Neural cell (in vitro differentiated cells): ENCODE measurements around the gene PIP4P1. TPM values are rescaled to one million over a fixed set of nuclear protein-coding genes. Genes with fewer than 3 reads are reported as not detected.
"Not testable (repeated sequence)": the region's sequence is repeated elsewhere in the genome, so short reads cannot be mapped to it uniquely, and the experiment has no call there.

Experiments
- H2AFZ ChIP-seq: fragments of 200-600, 300-800 bp; sonication (generic), shearing (Covaris generic); 2 replicates; pipeline ENCODE4 v1.6.0; 2014; ENCODE audit warnings: low read depth, mild to moderate bottlenecking, antibody characterized with exemption, low read length, moderate library complexity
- H3F3A ChIP-seq: fragments of 200-600 bp; shearing (Covaris generic); 2 replicates; pipeline ENCODE4 v1.6.1; 2016; ENCODE audit warnings: mild to moderate bottlenecking, moderate library complexity, mixed read lengths, antibody characterized with exemption, low read length; ENCODE audit not compliant: insufficient read depth, poor library complexity, severe bottlenecking
- H3K27ac ChIP-seq: fragments of 200-600, 300-800 bp; sonication (generic), shearing (Covaris generic); 2 replicates; pipeline ENCODE4 v1.5.1; 2014; ENCODE audit warnings: mild to moderate bottlenecking, low read length, moderate library complexity
- H3K27me3 ChIP-seq: fragments of 300-800, 200-600 bp; sonication (generic), shearing (Covaris generic); 2 replicates; pipeline ENCODE4 v1.6.0; 2014; ENCODE audit warnings: mild to moderate bottlenecking, low read depth, low read length, moderate library complexity; ENCODE audit not compliant: insufficient read depth
- H3K36me3 ChIP-seq: fragments of 300-800, 200-600 bp; sonication (generic), shearing (Covaris generic); 2 replicates; pipeline ENCODE4 v1.5.1; 2014; ENCODE audit warnings: mild to moderate bottlenecking, antibody characterized with exemption, low read length, moderate library complexity; ENCODE audit not compliant: insufficient read depth
- H3K4me2 ChIP-seq: fragments of 300-800, 200-600 bp; sonication (generic), shearing (Covaris generic); 2 replicates; pipeline ENCODE4 v1.6.0; 2014; ENCODE audit warnings: mild to moderate bottlenecking, low read length
- H3K4me3 ChIP-seq: fragments of 300-800, 200-600 bp; sonication (generic), shearing (Covaris generic); 2 replicates; pipeline ENCODE4 v1.5.1; 2014; ENCODE audit warnings: mild to moderate bottlenecking, low read length, moderate library complexity
- H3K79me2 ChIP-seq: fragments of 200-600 bp; shearing (Covaris generic); replicated peaks from 2 replicates; pipeline ENCODE4 v1.6.0; 2014; ENCODE audit warnings: mild to moderate bottlenecking, low read length, moderate library complexity; ENCODE audit not compliant: insufficient read depth
- H3K9ac ChIP-seq: fragments of 300-800, 200-600 bp; sonication (generic), shearing (Covaris generic); 2 replicates; pipeline ENCODE4 v1.6.1; 2016; ENCODE audit warnings: mild to moderate bottlenecking, low read length, mixed read lengths
- H3K9me2 ChIP-seq: fragments of 200-600 bp; shearing (Covaris generic); 2 replicates; pipeline ENCODE4 v1.6.1; 2016; ENCODE audit warnings: mild to moderate bottlenecking, low read length, mixed read lengths; ENCODE audit not compliant: insufficient read depth
- H3K9me3 ChIP-seq: fragments of 200-600, 300-800 bp; sonication (generic), shearing (Covaris generic); 2 replicates; pipeline ENCODE4 v1.6.1; 2016; ENCODE audit warnings: mild to moderate bottlenecking, mixed run types, low read length, moderate library complexity, mixed read lengths
- H4K20me1 ChIP-seq: fragments of 200-600 bp; shearing (Covaris generic); 2 replicates; pipeline ENCODE4 v1.6.1; 2016; ENCODE audit warnings: mild to moderate bottlenecking, mixed run types; ENCODE audit not compliant: insufficient read depth
- MXI1 ChIP-seq: fragments of 450-650 bp; conservative IDR thresholded peaks from 2 replicates; pipeline ENCODE4 v1.6.1; 2014; ENCODE audit warnings: antibody characterized with exemption, mild to moderate bottlenecking; ENCODE audit not compliant: poor library complexity, severe bottlenecking
- POLR2AphosphoS5 ChIP-seq: IDR thresholded peaks from 2 replicates; pipeline ENCODE4 v1.6.1; 2012
- RAD21 ChIP-seq: fragments of 450-650 bp; conservative IDR thresholded peaks from 2 replicates; pipeline ENCODE4 v1.6.1; 2014; ENCODE audit warnings: antibody characterized with exemption, mild to moderate bottlenecking, moderate library complexity
- TAF1 ChIP-seq: IDR thresholded peaks from 2 replicates; pipeline ENCODE4 v1.6.1; 2012; ENCODE audit warnings: low read depth
- polyA plus RNA-seq: library from polyadenylated mRNA; depleted of rRNA; stranded (reverse); fragments of >200 nt; gene quantifications from 2 replicates; pipeline ENCODE4 v1.2.3, GENCODE V29; 2014
- TF ChIP-seq, protein P1 (sequence below): IDR thresholded peaks from 2 replicates; pipeline ENCODE4 v1.6.1; 2012; ENCODE audit warnings: borderline replicate concordance

The PIP4P1 gene
- polyA plus RNA-seq, 1 donor from 2014 or later = 77.2 TPM

DNA sequence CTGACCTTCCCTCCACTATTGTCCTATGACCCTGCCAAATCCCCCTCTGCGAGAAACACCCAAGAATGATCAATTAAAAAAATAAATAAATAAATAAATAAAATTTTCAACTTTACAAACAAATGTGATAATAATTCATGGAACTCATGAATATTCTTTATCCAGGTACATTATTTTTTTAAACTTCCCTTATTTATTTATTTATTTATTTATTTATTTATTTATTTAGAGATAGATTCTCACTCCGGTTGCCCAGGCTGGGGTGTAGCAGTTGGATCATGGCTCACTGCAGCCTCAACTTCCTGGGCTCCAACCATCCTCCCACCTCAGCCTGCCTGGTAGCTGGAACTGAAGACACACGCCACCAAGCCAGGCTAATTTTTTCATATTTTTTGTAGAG, 46.3 kb upstream of the PIP4P1 start:
- not testable (repeated sequence) for H3K4me3 ChIP-seq, H2AFZ ChIP-seq, H3K27me3 ChIP-seq, H3F3A ChIP-seq, H3K36me3 ChIP-seq, H3K9ac ChIP-seq, H3K9me3 ChIP-seq, H4K20me1 ChIP-seq, H3K79me2 ChIP-seq, H3K27ac ChIP-seq, H3K4me2 ChIP-seq, H3K9me2 ChIP-seq

DNA sequence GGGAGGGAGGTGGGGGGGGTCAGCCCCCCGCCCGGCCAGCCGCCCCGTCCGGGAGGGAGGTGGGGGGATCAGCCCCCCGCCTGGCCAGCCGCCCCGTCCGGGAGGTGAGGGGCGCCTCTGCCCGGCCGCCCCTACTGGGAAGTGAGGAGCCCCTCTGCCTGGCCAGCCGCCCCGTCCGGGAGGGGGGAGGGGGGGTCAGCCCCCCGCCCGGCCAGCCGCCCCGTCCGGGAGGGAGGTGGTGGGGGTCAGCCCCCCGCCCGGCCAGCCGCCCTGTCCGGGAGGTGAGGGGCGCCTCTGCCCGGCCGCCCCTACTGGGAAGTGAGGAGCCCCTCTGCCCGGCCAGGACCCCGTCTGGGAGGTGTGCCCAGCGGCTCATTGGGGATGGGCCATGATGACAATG, 45.5 kb upstream of the PIP4P1 start:
- H3K27ac ChIP-seq, H3K4me2 ChIP-seq, H3K27me3 ChIP-seq, H3K9me3 ChIP-seq, H3K79me2 ChIP-seq, H3K4me3 ChIP-seq, H3K9ac ChIP-seq, H3K36me3 ChIP-seq, H3F3A ChIP-seq, H4K20me1 ChIP-seq, H2AFZ ChIP-seq, H3K9me2 ChIP-seq: not testable (repeated sequence)

DNA sequence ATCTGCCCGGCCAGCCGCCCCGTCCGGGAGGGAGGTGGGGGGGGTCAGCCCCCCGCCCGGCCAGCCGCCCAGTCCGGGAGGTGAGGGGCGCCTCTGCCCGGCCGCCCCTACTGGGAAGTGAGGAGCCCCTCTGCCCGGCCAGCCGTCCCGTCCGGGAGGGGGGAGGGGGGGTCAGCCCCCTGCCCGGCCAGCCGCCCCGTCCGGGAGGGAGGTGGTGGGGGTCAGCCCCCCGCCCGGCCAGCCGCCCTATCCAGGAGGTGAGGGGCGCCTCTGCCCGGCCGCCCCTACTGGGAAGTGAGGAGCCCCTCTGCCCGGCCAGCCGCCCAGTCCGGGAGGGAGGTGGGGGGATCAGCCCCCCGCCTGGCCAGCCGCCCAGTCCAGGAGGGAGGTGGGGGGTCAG, 45.0 kb upstream of the PIP4P1 start:
- not testable (repeated sequence) for H3K36me3 ChIP-seq, H2AFZ ChIP-seq, H3K27me3 ChIP-seq, H3K9me3 ChIP-seq, H3K27ac ChIP-seq, H4K20me1 ChIP-seq, H3K9ac ChIP-seq, H3F3A ChIP-seq, H3K4me3 ChIP-seq, H3K4me2 ChIP-seq, H3K79me2 ChIP-seq, H3K9me2 ChIP-seq

DNA sequence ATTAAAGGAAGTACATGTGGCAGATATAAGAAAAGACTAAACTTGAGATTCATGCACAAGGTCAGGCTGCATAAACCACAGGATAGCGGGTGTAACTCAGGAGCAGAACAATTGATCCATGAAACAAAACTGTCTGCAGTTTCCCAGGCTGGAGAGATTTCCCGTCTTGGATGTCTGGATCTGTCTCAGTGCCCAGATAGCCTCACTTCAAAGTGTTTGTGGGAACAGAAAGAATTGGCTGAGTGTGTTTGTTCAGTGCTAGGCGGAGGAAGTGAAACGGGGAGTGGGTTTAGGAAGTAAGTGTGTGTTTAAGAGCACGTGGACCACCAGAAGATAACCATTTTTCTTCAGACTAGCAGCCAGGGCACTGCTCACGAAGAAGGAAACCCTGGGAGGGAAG, 42.7 kb upstream of the PIP4P1 start:
- no peak for TF ChIP-seq RAD21
- TF ChIP-seq, protein P1, sequence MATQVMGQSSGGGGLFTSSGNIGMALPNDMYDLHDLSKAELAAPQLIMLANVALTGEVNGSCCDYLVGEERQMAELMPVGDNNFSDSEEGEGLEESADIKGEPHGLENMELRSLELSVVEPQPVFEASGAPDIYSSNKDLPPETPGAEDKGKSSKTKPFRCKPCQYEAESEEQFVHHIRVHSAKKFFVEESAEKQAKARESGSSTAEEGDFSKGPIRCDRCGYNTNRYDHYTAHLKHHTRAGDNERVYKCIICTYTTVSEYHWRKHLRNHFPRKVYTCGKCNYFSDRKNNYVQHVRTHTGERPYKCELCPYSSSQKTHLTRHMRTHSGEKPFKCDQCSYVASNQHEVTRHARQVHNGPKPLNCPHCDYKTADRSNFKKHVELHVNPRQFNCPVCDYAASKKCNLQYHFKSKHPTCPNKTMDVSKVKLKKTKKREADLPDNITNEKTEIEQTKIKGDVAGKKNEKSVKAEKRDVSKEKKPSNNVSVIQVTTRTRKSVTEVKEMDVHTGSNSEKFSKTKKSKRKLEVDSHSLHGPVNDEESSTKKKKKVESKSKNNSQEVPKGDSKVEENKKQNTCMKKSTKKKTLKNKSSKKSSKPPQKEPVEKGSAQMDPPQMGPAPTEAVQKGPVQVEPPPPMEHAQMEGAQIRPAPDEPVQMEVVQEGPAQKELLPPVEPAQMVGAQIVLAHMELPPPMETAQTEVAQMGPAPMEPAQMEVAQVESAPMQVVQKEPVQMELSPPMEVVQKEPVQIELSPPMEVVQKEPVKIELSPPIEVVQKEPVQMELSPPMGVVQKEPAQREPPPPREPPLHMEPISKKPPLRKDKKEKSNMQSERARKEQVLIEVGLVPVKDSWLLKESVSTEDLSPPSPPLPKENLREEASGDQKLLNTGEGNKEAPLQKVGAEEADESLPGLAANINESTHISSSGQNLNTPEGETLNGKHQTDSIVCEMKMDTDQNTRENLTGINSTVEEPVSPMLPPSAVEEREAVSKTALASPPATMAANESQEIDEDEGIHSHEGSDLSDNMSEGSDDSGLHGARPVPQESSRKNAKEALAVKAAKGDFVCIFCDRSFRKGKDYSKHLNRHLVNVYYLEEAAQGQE = no peak
- no peak for TF ChIP-seq TAF1
- TF ChIP-seq POLR2AphosphoS5 = no peak
- TF ChIP-seq MXI1 = no peak
- no peak overlapping the region for H2AFZ ChIP-seq

More for the DNA sequence above, 42.7 kb upstream of the PIP4P1 start:
- H3K27me3 ChIP-seq = no peaks in the 10 kb centered on the region
- no peaks in the 10 kb centered on the region for H3K9me3 ChIP-seq
- H3K4me3 ChIP-seq = no peak overlapping the region
- H4K20me1 ChIP-seq = no peaks in the 10 kb centered on the region
- H3K36me3 ChIP-seq = no peaks in the 10 kb centered on the region
- H3K4me2 ChIP-seq = no peak overlapping the region
- H3K27ac ChIP-seq = no peak overlapping the region
- H3K79me2 ChIP-seq = no peaks in the 10 kb centered on the region
- H3K9ac ChIP-seq = no peak overlapping the region
- no peaks in the 10 kb centered on the region for H3K9me2 ChIP-seq
- no peaks in the 10 kb centered on the region for H3F3A ChIP-seq
